ENCODE results near the gene S100A7A. TPM values are rescaled to one million over a fixed set of nuclear protein-coding genes. Genes with fewer than 3 reads are reported as not detected.

S100A7A gene
- total and polyA plus RNA-seq, 8 donors = not detected

DNA sequence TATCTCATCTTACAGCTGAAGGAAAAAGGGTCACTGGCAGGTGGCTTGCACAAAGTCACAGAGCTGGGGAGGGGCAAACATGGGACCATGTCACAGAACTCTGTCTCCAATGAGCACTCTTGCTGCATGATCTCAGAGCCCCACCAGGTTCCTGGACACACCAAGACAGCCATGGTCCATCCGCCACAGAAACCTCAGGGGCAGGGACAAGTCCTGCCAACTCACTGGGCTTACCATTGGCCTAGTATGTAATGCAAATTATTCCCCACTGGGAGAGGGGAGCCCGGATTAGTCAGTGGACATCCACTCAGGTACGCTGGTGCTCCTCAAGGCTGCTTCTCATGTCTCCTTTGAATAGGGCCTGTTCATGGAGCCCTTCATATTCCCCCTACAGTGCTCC, 14.2 kb downstream of the S100A7A start:
- Histone ChIP-seq H3K36me3 (no peaks in the 10 kb centered on the region), H3K27me3 (peaks cover 0 to 27% of the 10 kb centered on the region in 2 donors), H3K4me3 (no peak overlapping the region), H3K9me3 (no peaks in the 10 kb centered on the region), H3K27ac (no peak overlapping the region), H3K4me1 (no peaks in the 10 kb centered on the region)
- ATAC-seq = no peak
- intact Hi-C loops (cut with DNase I) = no loop called here
- no peak for DNase-seq
- TF ChIP-seq, protein P1, sequence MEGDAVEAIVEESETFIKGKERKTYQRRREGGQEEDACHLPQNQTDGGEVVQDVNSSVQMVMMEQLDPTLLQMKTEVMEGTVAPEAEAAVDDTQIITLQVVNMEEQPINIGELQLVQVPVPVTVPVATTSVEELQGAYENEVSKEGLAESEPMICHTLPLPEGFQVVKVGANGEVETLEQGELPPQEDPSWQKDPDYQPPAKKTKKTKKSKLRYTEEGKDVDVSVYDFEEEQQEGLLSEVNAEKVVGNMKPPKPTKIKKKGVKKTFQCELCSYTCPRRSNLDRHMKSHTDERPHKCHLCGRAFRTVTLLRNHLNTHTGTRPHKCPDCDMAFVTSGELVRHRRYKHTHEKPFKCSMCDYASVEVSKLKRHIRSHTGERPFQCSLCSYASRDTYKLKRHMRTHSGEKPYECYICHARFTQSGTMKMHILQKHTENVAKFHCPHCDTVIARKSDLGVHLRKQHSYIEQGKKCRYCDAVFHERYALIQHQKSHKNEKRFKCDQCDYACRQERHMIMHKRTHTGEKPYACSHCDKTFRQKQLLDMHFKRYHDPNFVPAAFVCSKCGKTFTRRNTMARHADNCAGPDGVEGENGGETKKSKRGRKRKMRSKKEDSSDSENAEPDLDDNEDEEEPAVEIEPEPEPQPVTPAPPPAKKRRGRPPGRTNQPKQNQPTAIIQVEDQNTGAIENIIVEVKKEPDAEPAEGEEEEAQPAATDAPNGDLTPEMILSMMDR (IDR thresholded peaks at IDR 0.05) = no peak

DNA sequence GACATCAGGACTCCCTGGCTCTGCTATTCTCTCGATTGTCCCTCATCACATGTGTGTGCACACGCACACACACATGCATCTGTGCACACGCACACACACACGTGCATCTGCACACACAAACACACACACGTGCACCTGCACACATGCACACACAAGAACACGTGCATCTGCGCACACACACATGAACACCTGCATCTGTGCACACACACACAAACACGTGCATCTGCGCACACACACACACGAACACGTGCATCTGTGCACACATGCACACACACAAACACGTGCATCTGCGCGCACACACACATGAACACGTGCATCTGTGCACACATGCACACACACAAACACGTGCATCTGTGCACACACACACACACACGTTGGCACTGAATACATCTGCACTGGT, 14.7 kb downstream of the S100A7A start:
- intact Hi-C loops (cut with DNase I) = no loop called here
- TF ChIP-seq, protein P1 (IDR thresholded peaks at IDR 0.05) = no peak

DNA sequence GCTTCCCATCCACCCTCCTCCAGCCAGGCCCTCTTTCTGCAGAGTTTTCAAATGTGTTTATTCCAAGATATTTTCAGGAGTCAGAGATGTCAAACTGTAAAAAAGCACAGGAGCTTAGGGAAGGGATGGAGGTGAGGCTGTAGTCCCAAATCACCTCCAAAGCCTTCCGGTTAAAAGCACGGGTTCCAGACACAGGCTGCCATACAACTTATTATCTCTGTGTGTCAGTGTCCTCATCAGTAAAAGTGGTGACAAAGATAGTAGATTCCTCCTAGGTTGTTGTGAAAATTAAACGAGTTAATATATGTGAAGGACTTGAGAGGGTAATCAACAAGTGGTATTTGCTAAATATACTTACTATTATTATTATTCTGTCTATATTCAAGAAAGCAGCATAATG, 15.1 kb downstream of the S100A7A start:
- Histone ChIP-seq H3K27me3 (peaks cover 0 to 18% of the 10 kb centered on the region in 2 donors), H3K36me3 (no peaks in the 10 kb centered on the region), H3K4me1 (no peaks in the 10 kb centered on the region), H3K27ac (no peak overlapping the region), H3K4me3 (no peak overlapping the region), H3K9me3 (no peaks in the 10 kb centered on the region)
- DNase-seq (no peak), ATAC-seq (no peak)
- TF ChIP-seq, protein P1 (IDR thresholded peaks at IDR 0.05) = no peak
- intact Hi-C loops (cut with DNase I) = no loop called here

More for the DNA sequence above, 14.7 kb downstream of the S100A7A start:
- H3K27me3 ChIP-seq = peaks cover 0 to 22% of the 10 kb centered on the region in 2 donors
- no peaks in the 10 kb centered on the region for H3K36me3 ChIP-seq
- ATAC-seq (no peak), DNase-seq (no peak)
- no peak overlapping the region for H3K27ac ChIP-seq
- H3K9me3 ChIP-seq = no peaks in the 10 kb centered on the region
- H3K4me3 ChIP-seq = no peak overlapping the region
- no peaks in the 10 kb centered on the region for H3K4me1 ChIP-seq

DNA sequence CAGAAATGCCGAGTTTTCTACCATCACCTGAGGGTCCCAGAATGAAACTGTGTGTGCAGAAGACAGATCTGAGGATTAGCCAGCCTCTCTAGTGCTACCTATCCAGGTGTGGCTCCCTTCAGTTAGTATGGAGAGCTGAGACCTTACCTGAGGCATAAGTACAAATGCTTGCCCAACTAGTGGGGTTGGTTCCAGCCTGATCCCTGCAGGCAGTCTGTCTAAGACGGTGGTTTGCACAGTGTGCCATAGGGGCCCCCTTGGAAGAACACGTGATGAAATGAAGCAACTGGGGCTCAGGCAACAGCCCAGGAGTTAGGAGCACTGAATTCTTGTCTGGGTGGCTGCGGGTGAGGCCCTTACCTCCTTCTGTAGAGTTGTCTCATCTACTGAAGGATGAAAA, 15.6 kb downstream of the S100A7A start:
- Histone ChIP-seq H3K4me1 (no peaks in the 10 kb centered on the region), H3K27ac (no peak overlapping the region), H3K27me3 (peaks cover 0 to 14% of the 10 kb centered on the region in 2 donors), H3K9me3 (no peaks in the 10 kb centered on the region), H3K4me3 (no peak overlapping the region), H3K36me3 (no peaks in the 10 kb centered on the region)
- ATAC-seq = no peak
- DNase-seq = no peak
- intact Hi-C loops (cut with DNase I) = no loop called here
- TF ChIP-seq, protein P1 (IDR thresholded peaks at IDR 0.05) = no peak

DNA sequence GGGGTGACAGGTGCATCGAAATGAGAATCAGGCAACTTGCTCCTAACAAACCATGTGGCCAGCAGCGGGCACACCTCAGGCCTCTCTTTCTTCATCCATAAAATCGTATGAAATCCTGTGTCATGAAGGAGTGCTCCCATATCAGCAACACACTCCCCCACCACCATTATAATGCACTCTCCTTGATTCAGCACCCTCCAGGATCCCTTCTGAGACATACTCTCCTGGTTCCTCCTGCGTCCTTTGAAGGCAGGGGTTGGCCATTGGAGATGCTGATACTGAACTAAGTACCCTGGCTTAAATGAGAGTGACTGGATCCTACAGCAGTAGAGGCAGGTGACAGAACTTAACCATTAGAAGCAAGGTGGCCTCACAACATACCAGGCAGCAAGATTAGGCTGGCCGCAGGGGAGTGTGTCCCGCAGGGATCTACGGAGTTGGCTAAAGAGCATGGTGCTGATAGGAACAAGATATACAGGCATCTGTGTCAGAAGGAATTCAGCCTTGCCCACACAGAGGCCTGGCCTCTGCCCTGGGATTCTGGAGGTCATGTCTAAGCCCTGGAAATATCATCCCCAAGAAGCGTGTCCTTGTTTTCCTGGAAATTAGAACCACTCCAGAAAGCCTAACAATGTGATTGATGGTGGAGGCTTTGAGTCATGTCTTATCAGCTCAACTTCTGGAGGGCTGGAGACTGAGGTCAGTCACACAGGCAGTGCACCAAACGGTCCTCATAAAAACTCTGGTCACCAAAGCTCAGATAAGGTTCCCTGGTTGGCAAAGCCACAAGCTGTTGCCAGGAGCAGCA, 16.8 kb downstream of the S100A7A start:
- H3K4me3 ChIP-seq = no peak overlapping the region
- TF ChIP-seq, protein P1 (IDR thresholded peaks at IDR 0.05) = no peak
- no peaks in the 10 kb centered on the region for H3K9me3 ChIP-seq
- H3K27ac ChIP-seq = no peak overlapping the region
- H3K36me3 ChIP-seq = no peaks in the 10 kb centered on the region
- DNase-seq (no peak), ATAC-seq (no peak)
- H3K27me3 ChIP-seq = peaks cover 0 to 11% of the 10 kb centered on the region in 2 donors
- intact Hi-C loops (cut with DNase I) = no loop called here
- no peaks in the 10 kb centered on the region for H3K4me1 ChIP-seq

Data from left lung (tissue), 10 donors.